Stimulated activated naive B cell treated with anti-CD40 and anti-IgM and Interleukin-4, amounts not matched to agents 10 μg/mL and 1 μg/mL and 100 μg/mL, for 72 hours (primary cell): Measurements from ENCODE around the gene GNG4.
"Not testable (repeated sequence)": the region's sequence is repeated elsewhere in the genome, so short reads cannot be mapped to it uniquely, and the experiment has no call there.

Experiments used
- ATAC-seq, 2 donors: fragments of 150-1000 bp; cut with Tn5 transposase; replicated peaks; 2 replicates each; pipeline ENCODE4 v1.10.0; 2021; ENCODE audit warnings: moderate library complexity in 1 of 2
- DNase-seq: peaks from one replicate; pipeline ENCODE4 v3.0.0; 2021
- H3K27ac Mint-ChIP-seq: one replicate; pipeline ENCODE4 v1.8.0; 2022; ENCODE audit warnings: mild to moderate bottlenecking, mixed read lengths
- H3K27me3 Mint-ChIP-seq, 2 donors: one replicate each; pipeline ENCODE4 v1.8.0; 2022; ENCODE audit warnings: mixed read lengths in 2 of 2
- H3K36me3 Mint-ChIP-seq, 2 donors: one replicate each; pipeline ENCODE4 v1.8.0; 2022; ENCODE audit warnings: mixed read lengths in 2 of 2, mild to moderate bottlenecking in 1 of 2
- H3K4me1 Mint-ChIP-seq, 2 donors: one replicate each; pipeline ENCODE4 v1.8.0; 2022; ENCODE audit warnings: mixed read lengths in 2 of 2, mild to moderate bottlenecking in 1 of 2
- H3K4me3 Mint-ChIP-seq, 2 donors: one replicate each; pipeline ENCODE4 v1.8.0; 2022; ENCODE audit warnings: mild to moderate bottlenecking in 2 of 2, mixed read lengths in 2 of 2, moderate library complexity in 1 of 2
- H3K9me3 Mint-ChIP-seq, 2 donors: one replicate each; pipeline ENCODE4 v1.8.0; 2022; ENCODE audit warnings: mixed read lengths in 2 of 2, mild to moderate bottlenecking in 1 of 2

Gene GNG4

DNA sequence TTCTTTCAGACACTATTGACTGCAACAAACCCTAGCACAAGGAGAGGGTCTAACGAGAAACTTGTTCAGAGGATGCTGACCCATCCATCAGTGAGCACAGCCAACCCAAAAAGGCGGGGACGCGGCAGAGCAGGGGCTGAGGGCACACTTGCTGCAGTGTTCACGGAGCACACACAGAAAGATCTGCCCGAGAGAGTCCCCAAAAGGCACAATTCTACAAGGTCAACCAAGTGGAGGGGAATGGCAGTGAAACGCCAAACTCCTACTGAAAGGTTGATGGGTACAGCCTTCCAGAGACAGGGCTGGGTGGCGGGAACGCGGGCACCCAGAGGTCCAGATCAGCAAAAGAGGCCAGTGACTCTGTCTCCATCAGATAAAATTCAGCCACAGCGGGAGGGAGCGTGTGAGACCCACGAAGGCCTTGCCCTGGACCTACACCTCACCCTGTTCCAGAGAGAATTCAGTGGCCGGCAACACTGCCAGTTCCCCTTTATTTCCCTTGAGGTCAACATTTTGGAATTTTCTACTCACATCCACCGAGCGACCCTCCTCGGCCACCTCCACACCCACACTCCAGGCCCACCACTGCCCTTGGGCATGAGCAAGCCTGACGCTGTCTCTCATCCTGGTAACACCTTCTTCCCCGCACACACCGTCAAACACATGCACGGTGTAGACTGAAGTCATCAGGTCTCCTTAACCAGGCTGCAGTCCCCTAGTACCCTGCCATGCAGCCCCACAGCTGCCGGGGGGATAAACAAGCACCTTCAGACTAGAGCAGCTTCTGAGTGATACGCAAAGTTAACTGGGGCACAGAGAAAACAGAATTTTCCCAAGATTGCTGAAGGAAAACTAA is 5.5 kb downstream of the GNG4 start:
- DNase-seq (no peak), ATAC-seq (no peak)
- Mint-ChIP-seq H3K27me3 (peaks cover 76 to 84% of the 10 kb centered on the region in 2 donors), H3K36me3 (no peaks in the 10 kb centered on the region), H3K9me3 (no peaks in the 10 kb centered on the region), H3K27ac (no peak overlapping the region), H3K4me3 (no peak overlapping the region), H3K4me1 (peaks cover 16 to 28% of the 10 kb centered on the region in 2 donors)

DNA sequence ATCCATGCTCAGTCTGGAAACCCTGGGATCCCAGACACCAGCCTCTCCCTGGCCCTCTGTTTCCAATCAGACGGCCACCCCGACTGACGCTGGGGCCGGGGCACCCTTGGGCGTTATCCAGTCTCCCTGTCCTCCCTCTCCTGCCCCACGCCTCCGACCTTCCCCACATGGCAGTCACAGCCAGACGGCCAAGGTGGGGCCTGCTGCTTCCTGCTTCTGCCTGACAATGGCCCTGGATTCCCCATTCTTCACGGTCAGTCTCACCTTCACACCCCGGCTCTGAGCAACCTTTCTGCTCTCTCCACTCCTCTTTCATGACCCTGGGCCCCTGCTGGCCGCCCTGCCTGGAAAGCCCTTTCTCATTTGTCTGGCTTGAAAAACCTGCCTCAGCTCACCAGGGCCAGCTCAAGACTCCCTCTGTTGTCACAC is 6.6 kb downstream of the GNG4 start:
- peak overlapping the region; percentile 16 for H3K27ac Mint-ChIP-seq
- H3K27me3 Mint-ChIP-seq = peaks cover 73 to 83% of the 10 kb centered on the region in 2 donors
- H3K4me3 Mint-ChIP-seq = no peak overlapping the region
- no peaks in the 10 kb centered on the region for H3K36me3 Mint-ChIP-seq
- ATAC-seq (no peak), DNase-seq (no peak)
- no peaks in the 10 kb centered on the region for H3K9me3 Mint-ChIP-seq
- peaks cover 13 to 19% of the 10 kb centered on the region in 2 donors for H3K4me1 Mint-ChIP-seq

DNA sequence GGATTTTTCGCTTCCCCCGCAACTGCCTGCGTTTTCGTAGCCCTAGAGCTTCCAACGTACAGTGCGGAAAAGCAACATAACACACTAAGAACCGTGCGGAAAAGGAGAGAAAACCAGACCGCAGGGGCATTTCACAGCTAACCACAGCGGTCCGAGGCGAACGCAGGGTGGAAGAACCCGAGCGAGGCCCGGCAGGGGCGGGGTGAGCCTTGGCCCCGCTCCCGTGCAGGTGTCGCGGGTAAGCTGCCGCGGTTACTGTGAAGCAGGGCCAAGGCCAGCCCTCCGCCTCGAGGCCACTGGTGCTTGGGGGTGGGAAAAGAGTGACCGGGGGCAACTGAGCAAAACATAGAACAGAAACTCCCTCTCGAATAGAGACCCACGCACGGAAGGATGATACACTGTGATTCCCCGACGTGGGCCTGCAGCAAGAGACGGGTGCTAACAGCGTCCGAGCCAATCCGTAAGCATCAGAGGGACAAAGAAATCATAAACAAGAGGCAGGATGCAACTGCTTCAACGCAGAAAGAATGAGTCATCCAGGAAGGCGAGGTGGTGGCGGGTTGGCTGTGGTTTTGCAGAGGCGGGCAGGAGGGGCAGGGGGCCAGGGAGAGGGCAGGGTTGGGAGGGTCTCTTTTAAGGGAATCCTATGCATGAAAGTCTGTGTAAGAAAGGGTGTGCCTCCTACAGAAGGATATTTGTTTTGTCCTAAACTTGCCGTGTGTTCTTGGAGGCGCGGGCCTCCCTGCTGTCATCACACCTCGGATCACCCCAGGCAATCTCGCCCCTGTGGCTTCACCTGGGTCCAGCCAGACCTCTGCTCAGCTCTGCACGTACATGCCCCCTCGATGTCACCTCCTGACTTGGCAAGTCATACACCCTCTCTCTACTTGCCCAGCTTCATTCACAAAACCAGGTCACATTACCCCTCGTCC is 7.3 kb downstream of the GNG4 start:
- ATAC-seq (peak; percentile 77 to 80), DNase-seq (peak; percentile 24)
- Mint-ChIP-seq H3K27me3 (peaks cover 68 to 81% of the 10 kb centered on the region in 2 donors), H3K27ac (peak overlapping the region; percentile 70), H3K4me3 (peak overlapping the region; percentile 59 to 60), H3K36me3 (no peaks in the 10 kb centered on the region), H3K9me3 (no peaks in the 10 kb centered on the region), H3K4me1 (peaks cover 13 to 19% of the 10 kb centered on the region in 2 donors)

DNA sequence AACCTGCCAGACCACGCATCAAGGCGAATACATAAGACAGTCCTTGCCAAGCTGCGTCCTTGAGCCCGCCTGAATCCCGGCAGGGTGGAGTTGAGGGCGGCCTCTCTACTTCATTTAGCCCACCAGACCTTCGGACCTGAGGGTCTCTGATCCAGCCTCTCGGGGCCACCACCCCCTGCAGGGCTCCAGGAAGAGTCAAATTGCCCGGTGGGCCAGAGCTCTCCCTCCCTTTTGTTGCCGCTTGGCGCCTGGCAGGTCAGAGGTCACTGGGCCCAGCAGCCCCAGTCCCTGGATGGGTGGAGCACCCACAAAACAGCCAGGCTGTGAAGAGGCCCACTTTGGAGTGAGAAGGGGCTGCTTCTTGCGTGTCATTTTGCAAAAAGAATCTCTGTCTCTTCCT is 9.0 kb downstream of the GNG4 start:
- Mint-ChIP-seq H3K27me3 (peaks cover 53 to 75% of the 10 kb centered on the region in 2 donors), H3K4me1 (peaks cover 13 to 19% of the 10 kb centered on the region in 2 donors), H3K4me3 (no peak overlapping the region), H3K27ac (no peak overlapping the region), H3K36me3 (no peaks in the 10 kb centered on the region), H3K9me3 (no peaks in the 10 kb centered on the region)
- no peak for ATAC-seq
- no peak for DNase-seq

DNA sequence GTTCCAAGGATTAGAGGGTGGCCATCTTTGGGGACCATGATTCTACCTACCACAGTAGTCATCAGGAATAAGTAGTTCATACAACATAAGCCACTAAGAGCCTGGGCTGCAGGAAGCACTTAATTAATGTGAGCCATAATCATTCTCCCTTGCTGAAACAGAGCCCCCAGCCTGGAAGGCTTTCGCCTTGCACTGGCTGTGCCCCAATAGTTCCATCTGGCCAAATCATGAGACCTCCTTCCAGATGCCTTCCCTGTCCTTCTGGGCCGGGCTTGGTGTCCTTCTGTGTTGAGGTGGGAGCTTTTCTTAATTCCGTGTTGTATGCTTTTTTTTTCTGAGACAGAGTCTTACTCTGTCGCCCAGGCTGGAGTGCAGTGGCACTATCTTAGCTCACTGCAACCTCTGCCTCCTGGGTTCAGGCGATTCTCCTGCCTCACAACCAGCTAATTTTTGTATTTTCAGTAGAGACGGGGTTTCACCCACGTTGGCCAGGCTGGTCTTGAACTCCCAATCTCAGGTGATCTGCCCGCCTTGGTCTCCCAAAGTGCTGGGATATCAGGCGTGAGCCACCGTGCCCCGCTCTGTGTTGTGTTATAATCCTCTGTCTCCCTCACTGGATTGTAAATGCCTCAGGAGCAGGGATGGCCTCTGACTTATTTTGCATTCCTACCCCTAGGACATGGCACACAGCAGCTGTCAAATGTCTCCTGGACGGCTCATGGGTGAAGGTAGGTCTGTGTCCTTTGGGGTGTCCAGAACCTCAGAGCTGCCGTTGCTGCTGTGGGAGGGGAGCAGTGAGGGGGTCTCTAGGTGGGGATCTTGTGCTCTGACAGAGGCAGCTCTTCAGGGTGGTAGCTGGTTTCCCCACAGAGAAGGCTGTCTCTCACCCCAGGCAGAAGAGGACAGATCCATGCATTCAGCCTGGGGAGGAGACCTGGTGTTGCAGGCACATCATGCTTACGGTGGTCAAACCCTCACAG is 10.1 kb downstream of the GNG4 start:
- DNase-seq = no peak
- no peak for ATAC-seq
- Mint-ChIP-seq H3K9me3 (no peaks in the 10 kb centered on the region), H3K4me3 (no peak overlapping the region), H3K27ac (no peak overlapping the region), H3K4me1 (peaks cover 13 to 19% of the 10 kb centered on the region in 2 donors), H3K36me3 (no peaks in the 10 kb centered on the region), H3K27me3 (peaks cover 47 to 72% of the 10 kb centered on the region in 2 donors)

DNA sequence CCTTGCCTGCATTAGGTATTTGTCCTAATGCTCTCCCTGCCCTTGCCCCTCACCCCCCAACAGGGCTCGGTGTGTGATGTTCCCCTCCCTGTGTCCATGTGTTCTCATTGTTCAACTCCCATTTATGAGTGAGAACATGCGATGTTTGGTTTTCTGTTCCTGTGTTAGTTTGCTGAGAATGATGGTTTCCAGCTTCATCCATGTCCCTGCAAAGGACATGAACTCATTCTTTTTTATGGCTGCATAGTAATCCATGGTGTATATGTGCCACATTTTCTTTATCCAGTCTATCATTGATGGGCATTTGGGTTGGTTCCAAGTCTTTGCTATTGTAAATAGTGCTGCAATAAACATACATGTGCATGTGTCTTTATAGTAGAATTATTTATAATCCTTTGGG is 11.0 kb downstream of the GNG4 start:
- not testable (repeated sequence) for H3K36me3 Mint-ChIP-seq, ATAC-seq, H3K27ac Mint-ChIP-seq, DNase-seq, H3K9me3 Mint-ChIP-seq, H3K4me3 Mint-ChIP-seq
- peaks cover 13 to 19% of the 10 kb centered on the region in 2 donors for H3K4me1 Mint-ChIP-seq
- peaks cover 40 to 71% of the 10 kb centered on the region in 2 donors for H3K27me3 Mint-ChIP-seq

DNA sequence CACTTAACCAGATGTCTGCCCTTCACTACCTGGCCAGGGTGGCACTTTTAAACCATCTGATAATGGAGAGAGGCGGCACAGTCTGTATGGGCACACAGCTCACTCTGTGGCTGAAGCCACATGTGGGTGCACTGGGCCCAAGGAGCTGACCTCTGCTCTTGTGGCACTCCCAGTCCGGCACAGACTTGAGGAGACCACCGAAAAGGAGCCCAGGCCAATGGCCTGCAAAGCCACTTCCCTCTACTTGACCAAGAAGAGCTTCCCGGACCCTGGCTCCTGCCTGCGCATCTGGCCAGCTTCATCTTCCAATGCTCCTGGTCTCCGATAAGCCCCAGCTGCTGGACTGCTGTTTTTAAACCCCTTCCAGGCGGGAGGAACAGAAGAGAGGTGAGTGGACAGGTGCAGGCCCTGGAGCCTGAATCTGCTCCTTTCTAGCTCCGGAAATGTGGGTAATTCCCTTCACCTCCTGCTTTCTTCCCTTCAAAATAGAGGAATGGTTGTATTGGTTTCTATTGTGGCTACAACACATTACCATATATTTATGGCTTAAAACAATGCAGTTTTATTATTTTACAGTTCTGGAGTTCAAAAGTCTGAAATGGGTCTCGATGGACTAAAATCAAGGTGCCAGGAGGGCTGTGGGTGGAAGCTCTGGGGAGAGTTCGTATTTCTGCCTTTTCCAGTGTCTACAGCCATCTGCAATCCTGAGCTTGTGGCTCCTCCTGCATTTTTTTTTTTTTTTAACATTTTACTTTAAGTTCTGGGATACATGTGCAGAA is 11.6 kb downstream of the GNG4 start:
- Mint-ChIP-seq H3K27me3 (peaks cover 35 to 67% of the 10 kb centered on the region in 2 donors), H3K36me3 (no peaks in the 10 kb centered on the region), H3K4me1 (peaks cover 9 to 17% of the 10 kb centered on the region in 2 donors), H3K9me3 (no peaks in the 10 kb centered on the region), H3K27ac (no peak overlapping the region), H3K4me3 (no peak overlapping the region)
- no peak for DNase-seq
- ATAC-seq = no peak

DNA sequence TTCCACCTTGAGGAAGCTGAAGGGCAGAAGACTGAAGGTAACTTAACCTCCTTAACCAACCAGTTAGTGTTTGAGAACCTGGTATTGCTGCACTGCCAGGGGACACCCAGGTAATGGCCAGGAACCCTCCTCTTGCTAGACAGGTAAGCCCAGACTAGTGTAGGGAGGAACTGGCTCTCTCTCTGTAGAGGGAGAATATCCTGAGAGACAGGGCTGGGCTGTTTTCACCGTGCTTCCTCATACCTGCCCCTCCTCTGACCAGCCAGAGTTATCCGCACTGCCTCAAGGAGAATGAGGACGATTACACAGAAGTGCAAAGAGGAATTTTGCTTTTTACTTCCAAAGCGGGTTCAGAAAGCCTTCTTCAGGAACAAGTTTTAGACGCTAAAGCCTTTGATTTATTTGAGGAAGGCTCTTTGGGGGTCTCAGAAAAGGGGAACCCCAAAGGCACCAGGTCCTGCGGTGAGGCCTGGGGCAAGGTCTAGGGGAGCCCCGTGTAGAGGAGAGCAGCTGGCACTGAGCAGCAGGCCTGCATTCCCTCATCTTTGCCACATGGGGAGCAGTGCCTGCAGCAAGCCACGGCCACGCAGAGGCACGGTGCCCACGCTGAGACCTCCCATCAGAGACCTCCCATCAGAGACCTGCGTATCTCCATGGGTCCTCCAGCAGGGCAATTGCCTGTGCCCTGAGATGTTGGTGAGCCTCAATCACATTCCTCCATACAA is 13.5 kb downstream of the GNG4 start:
- peak in 1 of 2 donors; percentile 46 for ATAC-seq
- no peak for DNase-seq
- Mint-ChIP-seq H3K9me3 (no peaks in the 10 kb centered on the region), H3K36me3 (no peaks in the 10 kb centered on the region), H3K4me1 (peaks cover 2 to 11% of the 10 kb centered on the region in 2 donors), H3K27me3 (peaks cover 22 to 72% of the 10 kb centered on the region in 2 donors), H3K4me3 (no peak overlapping the region), H3K27ac (no peak overlapping the region)

DNA sequence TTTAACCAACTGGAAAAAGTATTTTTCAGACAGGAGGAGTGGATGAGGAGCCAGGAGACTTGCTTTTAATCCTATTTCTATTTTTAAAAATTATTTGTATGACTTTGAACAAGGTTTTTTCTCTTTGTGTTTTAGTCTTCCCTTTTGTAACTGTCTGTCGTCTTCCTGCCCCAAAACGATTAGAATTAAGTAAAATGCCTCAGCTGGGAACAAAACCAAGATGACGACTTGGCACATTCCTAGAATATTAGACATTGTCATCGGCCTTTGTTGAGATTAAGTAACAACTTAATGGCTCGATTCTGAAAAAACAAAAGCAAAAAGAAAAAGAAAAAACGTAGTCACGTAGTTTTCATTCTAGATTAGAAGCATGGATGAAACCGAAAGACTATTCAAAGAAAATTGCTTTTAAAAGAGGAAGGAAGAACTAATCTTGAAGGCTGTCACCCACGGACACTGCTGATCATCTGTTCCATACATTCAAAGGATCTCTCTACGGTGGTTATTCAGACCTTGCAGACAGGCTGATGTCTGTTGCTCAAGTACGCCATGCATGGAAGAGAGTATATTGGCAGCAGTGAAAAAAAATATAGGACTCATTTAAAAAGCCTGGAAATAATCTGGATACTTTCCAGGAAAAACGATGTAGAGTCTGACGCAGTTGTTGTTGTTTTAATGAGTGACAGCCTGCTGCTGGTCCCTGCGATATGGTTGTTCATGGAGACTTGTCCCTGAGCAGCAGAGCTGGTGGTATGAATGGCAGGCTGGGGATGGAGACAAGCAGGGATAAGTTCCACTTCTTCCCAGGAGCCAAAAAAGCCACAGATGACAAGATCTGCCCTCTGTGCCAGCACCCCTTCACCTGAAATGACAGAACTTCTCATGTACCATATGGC is 16.8 kb downstream of the GNG4 start:
- peaks cover 2 to 11% of the 10 kb centered on the region in 2 donors for H3K4me1 Mint-ChIP-seq
- ATAC-seq (peak; percentile 83 to 86), DNase-seq (no peak)
- H3K36me3 Mint-ChIP-seq = no peaks in the 10 kb centered on the region
- H3K27ac Mint-ChIP-seq = no peak overlapping the region
- peak overlapping the region; percentile 75 to 77 for H3K4me3 Mint-ChIP-seq
- no peaks in the 10 kb centered on the region for H3K9me3 Mint-ChIP-seq
- H3K27me3 Mint-ChIP-seq = peaks cover 4 to 47% of the 10 kb centered on the region in 2 donors

DNA sequence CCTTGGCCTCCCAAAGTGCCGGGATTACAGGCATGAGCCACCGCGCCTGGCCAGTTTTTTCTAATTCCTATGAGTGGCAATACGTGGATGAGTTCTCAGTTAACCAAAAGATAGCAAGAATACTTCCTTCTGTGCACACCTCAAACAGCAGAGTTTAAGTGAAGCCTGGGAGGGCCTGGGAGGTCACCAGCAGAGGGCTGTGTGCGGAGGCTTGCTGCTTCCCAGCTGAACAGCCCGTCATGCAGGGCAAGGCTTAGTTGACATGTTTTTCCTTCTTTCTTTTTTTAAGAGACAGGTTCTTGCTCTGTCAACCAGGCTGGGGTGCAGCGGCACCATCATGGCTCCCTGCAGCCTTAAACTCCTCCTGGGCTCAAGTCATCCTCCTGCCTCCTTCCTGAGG is 17.8 kb downstream of the GNG4 start:
- Mint-ChIP-seq H3K9me3 (no peaks in the 10 kb centered on the region), H3K36me3 (no peaks in the 10 kb centered on the region), H3K4me3 (no peak overlapping the region), H3K4me1 (peaks cover 2 to 11% of the 10 kb centered on the region in 2 donors), H3K27ac (no peak overlapping the region), H3K27me3 (peaks cover 4 to 43% of the 10 kb centered on the region in 2 donors)
- no peak for DNase-seq
- no peak for ATAC-seq

DNA sequence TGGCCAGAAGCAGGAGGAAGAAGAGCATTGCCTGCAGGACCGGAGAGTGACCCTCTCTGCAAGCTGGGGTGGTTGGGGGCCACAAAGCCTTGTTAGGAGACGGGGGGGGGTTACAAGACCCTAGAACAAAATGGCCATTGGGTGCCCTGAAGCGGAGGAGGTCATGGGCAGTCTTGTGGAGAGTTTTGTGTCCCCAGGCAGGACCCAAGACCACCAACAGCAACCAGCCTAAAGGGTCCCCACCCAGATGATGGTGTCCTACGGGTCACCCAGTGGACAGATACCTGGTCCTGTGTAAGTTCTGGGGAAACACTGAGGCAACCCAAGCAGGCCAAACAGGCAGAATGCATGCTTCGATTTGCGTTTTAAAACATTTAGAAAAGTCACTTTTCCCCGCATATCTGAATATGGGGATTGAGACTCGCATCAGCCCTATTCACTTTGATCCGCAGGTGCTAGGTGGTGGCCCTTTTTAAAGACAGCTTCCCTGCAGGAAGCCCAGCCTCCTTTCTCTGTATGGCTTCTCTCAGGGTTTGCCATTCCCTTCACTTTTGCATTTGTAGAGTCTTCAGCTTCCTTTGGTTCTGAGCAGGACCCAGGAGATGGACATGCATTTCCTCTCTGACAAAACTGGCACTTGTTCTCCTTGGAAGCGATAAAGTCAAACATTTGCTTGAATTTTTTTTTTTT is 21.1 kb downstream of the GNG4 start:
- Mint-ChIP-seq H3K9me3 (no peaks in the 10 kb centered on the region), H3K27ac (no peak overlapping the region), H3K36me3 (no peaks in the 10 kb centered on the region), H3K4me3 (no peak overlapping the region), H3K4me1 (peaks cover 2 to 11% of the 10 kb centered on the region in 2 donors), H3K27me3 (peaks cover 12 to 36% of the 10 kb centered on the region in 2 donors)
- no peak for ATAC-seq
- DNase-seq = no peak
